ENCODE results near the gene ELAVL2. TPM values are rescaled to one million over a fixed set of nuclear protein-coding genes. Genes with fewer than 3 reads are reported as not detected.

The ELAVL2 gene
- total RNA-seq, 1 donor from 2014 or later: 31.3 TPM

- H3K9me3 Mint-ChIP-seq: no peaks in the 10 kb centered on the region
- peak overlapping the region; percentile 97 for H3K27ac Mint-ChIP-seq (ENCODE audit: unreplicated experiment)
- peaks cover 29% of the 10 kb centered on the region for H3K4me1 Mint-ChIP-seq
- peak overlapping the region; percentile 89 for H3K4me3 Mint-ChIP-seq
- DNase-seq (ENCODE audit: low read depth, low spot score): no peak
- H3K27me3 Mint-ChIP-seq (ENCODE audit: low read depth): peaks cover 25% of the 10 kb centered on the region
- no peak for TF ChIP-seq CTCF (conservative IDR thresholded peaks at IDR 0.05)
- no peaks in the 10 kb centered on the region for H3K36me3 Mint-ChIP-seq (ENCODE audit: low read depth)
Measured at GRCh38 chr9:23849379-23850035, 23.5 kb upstream of the ELAVL2 start.

GRCh38 chr9:23842565-23843129 lies 16.6 kb upstream of the ELAVL2 start:
- Mint-ChIP-seq H3K9me3 (no peaks in the 10 kb centered on the region), H3K4me1 (peaks cover 3% of the 10 kb centered on the region), H3K4me3 (no peak overlapping the region), H3K27me3 (ENCODE audit: low read depth) (no peaks in the 10 kb centered on the region), H3K36me3 (ENCODE audit: low read depth) (no peaks in the 10 kb centered on the region), H3K27ac (ENCODE audit: unreplicated experiment) (no peak overlapping the region)
- DNase-seq (ENCODE audit: low read depth, low spot score): no peak
- peak; percentile 50 for TF ChIP-seq CTCF (conservative IDR thresholded peaks at IDR 0.05)

- no peak for DNase-seq (ENCODE audit: low read depth, low spot score)
- no peaks in the 10 kb centered on the region for H3K36me3 Mint-ChIP-seq (ENCODE audit: low read depth)
- no peaks in the 10 kb centered on the region for H3K9me3 Mint-ChIP-seq
- H3K27me3 Mint-ChIP-seq (ENCODE audit: low read depth): peaks cover 3% of the 10 kb centered on the region
- TF ChIP-seq CTCF (conservative IDR thresholded peaks at IDR 0.05): no peak
- no peak overlapping the region for H3K27ac Mint-ChIP-seq (ENCODE audit: unreplicated experiment)
- H3K4me1 Mint-ChIP-seq: peaks cover 3% of the 10 kb centered on the region
- H3K4me3 Mint-ChIP-seq: no peak overlapping the region
Measured at GRCh38 chr9:23841304-23841703, 15.3 kb upstream of the ELAVL2 start.

GRCh38 chr9:23837038-23837437 lies 11.0 kb upstream of the ELAVL2 start:
- Mint-ChIP-seq H3K4me1 (peaks cover under 1% of the 10 kb centered on the region), H3K27ac (ENCODE audit: unreplicated experiment) (no peak overlapping the region), H3K9me3 (no peaks in the 10 kb centered on the region), H3K27me3 (ENCODE audit: low read depth) (peaks cover 26% of the 10 kb centered on the region), H3K4me3 (no peak overlapping the region), H3K36me3 (ENCODE audit: low read depth) (no peaks in the 10 kb centered on the region)
- no peak for DNase-seq (ENCODE audit: low read depth, low spot score)
- TF ChIP-seq CTCF (conservative IDR thresholded peaks at IDR 0.05): no peak

GRCh38 chr9:23830929-23831730 lies 5.1 kb upstream of the ELAVL2 start:
- Mint-ChIP-seq H3K27me3 (ENCODE audit: low read depth) (peaks cover 57% of the 10 kb centered on the region), H3K9me3 (no peaks in the 10 kb centered on the region), H3K4me1 (peaks cover 27% of the 10 kb centered on the region), H3K4me3 (peak overlapping the region; percentile 76), H3K36me3 (ENCODE audit: low read depth) (no peaks in the 10 kb centered on the region), H3K27ac (ENCODE audit: unreplicated experiment) (no peak overlapping the region)
- no peak for TF ChIP-seq CTCF (conservative IDR thresholded peaks at IDR 0.05)
- peak; percentile 4 for DNase-seq (ENCODE audit: low read depth, low spot score)

Data from neural crest cell (in vitro differentiated cells).